GM12872 (cell line): ENCODE results near the gene STARD10.

Experiments
- TF ChIP-seq, protein P1 (sequence below): IDR thresholded peaks from 3 replicates; pipeline ENCODE4 v1.5.1; 2011; ENCODE audit warnings: low read depth, mild to moderate bottlenecking, low read length, moderate library complexity; ENCODE audit not compliant: insufficient read depth

Gene STARD10

GRCh38 chr11:72704783-72705265 is 89.0 kb downstream of the STARD10 start:
- TF ChIP-seq, protein P1, sequence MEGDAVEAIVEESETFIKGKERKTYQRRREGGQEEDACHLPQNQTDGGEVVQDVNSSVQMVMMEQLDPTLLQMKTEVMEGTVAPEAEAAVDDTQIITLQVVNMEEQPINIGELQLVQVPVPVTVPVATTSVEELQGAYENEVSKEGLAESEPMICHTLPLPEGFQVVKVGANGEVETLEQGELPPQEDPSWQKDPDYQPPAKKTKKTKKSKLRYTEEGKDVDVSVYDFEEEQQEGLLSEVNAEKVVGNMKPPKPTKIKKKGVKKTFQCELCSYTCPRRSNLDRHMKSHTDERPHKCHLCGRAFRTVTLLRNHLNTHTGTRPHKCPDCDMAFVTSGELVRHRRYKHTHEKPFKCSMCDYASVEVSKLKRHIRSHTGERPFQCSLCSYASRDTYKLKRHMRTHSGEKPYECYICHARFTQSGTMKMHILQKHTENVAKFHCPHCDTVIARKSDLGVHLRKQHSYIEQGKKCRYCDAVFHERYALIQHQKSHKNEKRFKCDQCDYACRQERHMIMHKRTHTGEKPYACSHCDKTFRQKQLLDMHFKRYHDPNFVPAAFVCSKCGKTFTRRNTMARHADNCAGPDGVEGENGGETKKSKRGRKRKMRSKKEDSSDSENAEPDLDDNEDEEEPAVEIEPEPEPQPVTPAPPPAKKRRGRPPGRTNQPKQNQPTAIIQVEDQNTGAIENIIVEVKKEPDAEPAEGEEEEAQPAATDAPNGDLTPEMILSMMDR: no peak
